Activated CD4-positive, alpha-beta T cell treated with anti-CD3 and anti-CD28 coated beads, Interleukin-2, Interleukin-4, amounts not matched to agents 100 ng/mL and 50 ng/mL, durations not matched to agents 16 hours and 8 hours (primary cell): Measurements from ENCODE around the gene RPS21.

Experiments used
- DNase-seq: peaks from one replicate; pipeline ENCODE4 v3.0.0-alpha.2; 2020; ENCODE audit warnings: low spot score

The RPS21 gene

GRCh38 chr20:62396367-62397239 is 9.7 kb downstream of the RPS21 start:
- DNase-seq: no peak

- no peak for DNase-seq
These were observed 11.4 kb downstream of the RPS21 start for GRCh38 chr20:62398120-62398821.

- DNase-seq: no peak
These were observed 13.1 kb downstream of the RPS21 start for GRCh38 chr20:62400021-62400420.

- DNase-seq: no peak
These were observed 13.6 kb downstream of the RPS21 start for GRCh38 chr20:62400541-62400940.

- DNase-seq: no peak
These were observed 14.5 kb downstream of the RPS21 start for GRCh38 chr20:62401331-62401779.

GRCh38 chr20:62402456-62403150 is 15.7 kb downstream of the RPS21 start:
- no peak for DNase-seq

- DNase-seq: no peak
These were observed 16.4 kb downstream of the RPS21 start for GRCh38 chr20:62403331-62403730.

- DNase-seq: no peak
These were observed 17.3 kb downstream of the RPS21 start for GRCh38 chr20:62404112-62404665.

- DNase-seq: no peak
These were observed 17.8 kb downstream of the RPS21 start for GRCh38 chr20:62404761-62405107.

- no peak for DNase-seq
These were observed 18.4 kb downstream of the RPS21 start for GRCh38 chr20:62405108-62405980.

- DNase-seq: no peak
These were observed 19.1 kb downstream of the RPS21 start for GRCh38 chr20:62405981-62406513.

- no peak for DNase-seq
These were observed 19.8 kb downstream of the RPS21 start for GRCh38 chr20:62406635-62407176.

- DNase-seq: peak; percentile 93
These were observed 20.5 kb downstream of the RPS21 start, which contains the start of gene CABLES2 for GRCh38 chr20:62407221-62407992. Gene CABLES2 (minus strand): TSS chr20:62407285. CDS start chr20:62407276, 9 bp downstream.

- DNase-seq: no peak
These were observed 21.2 kb downstream of the RPS21 start for GRCh38 chr20:62408055-62408454.

- DNase-seq: no peak
These were observed 21.7 kb downstream of the RPS21 start for GRCh38 chr20:62408640-62409039.

GRCh38 chr20:62409086-62409853 is 22.4 kb downstream of the RPS21 start:
- no peak for DNase-seq

- DNase-seq: no peak
These were observed 23.2 kb downstream of the RPS21 start for GRCh38 chr20:62409931-62410745.

GRCh38 chr20:62410746-62411478 is 24.0 kb downstream of the RPS21 start:
- no peak for DNase-seq
